Hematopoietic multipotent progenitor cell treated with erythropoietin and hydrocortisone succinate and interleukin-3 and kit ligand, for 15 days (in vitro differentiated cells): ENCODE results near the gene F8.

Experiments
- DNase-seq: peaks from one replicate; pipeline ENCODE4 v3.0.0-alpha.2; 2015; ENCODE audit warnings: low spot score

The F8 gene

GRCh38 chrX:155022585-155022984, at the start of gene F8:
Gene F8, minus strand, starts transcription at chrX:155022723. Its CDS starts 171 bp downstream, at chrX:155022552.
- no peak for DNase-seq

GRCh38 chrX:155071694-155072280, 49.3 kb upstream of the F8 start:
- no peak for DNase-seq

- peak; percentile 82 for DNase-seq
Observed at GRCh38 chrX:155070975-155071693, 48.6 kb upstream of the F8 start, which contains the start of the genes BRCC3, CMC4 and MTCP1. Gene BRCC3, plus strand, starts transcription at chrX:155071508. Its CDS starts 20 bp downstream, at chrX:155071528. Gene CMC4, minus strand, starts transcription at chrX:155071136. Its CDS starts 7,113 bp downstream, at chrX:155064023. Gene MTCP1, minus strand, starts transcription at chrX:155071136. Its CDS starts 5,126 bp downstream, at chrX:155066010.

GRCh38 chrX:155070663-155070974, 48.1 kb upstream of the F8 start:
- DNase-seq: no peak

- DNase-seq: no peak
Observed at GRCh38 chrX:155070038-155070437, 47.5 kb upstream of the F8 start.

GRCh38 chrX:155069414-155069813, 46.9 kb upstream of the F8 start:
- no peak for DNase-seq

- no peak for DNase-seq
Observed at GRCh38 chrX:155068165-155068564, 45.6 kb upstream of the F8 start.

GRCh38 chrX:155065035-155065734, 42.7 kb upstream of the F8 start:
- no peak for DNase-seq

GRCh38 chrX:155061760-155062159, 39.2 kb upstream of the F8 start:
- DNase-seq: no peak

- DNase-seq: peak; percentile 70
Observed at GRCh38 chrX:155056877-155057792, 34.6 kb upstream of the F8 start.

- DNase-seq: no peak
Observed at GRCh38 chrX:155056471-155056870, 33.9 kb upstream of the F8 start.

GRCh38 chrX:155055494-155055893, 33.0 kb upstream of the F8 start:
- no peak for DNase-seq

GRCh38 chrX:155054255-155054654, 31.7 kb upstream of the F8 start:
- no peak for DNase-seq

GRCh38 chrX:155053656-155054055, 31.1 kb upstream of the F8 start:
- no peak for DNase-seq

GRCh38 chrX:155052738-155053498, 30.4 kb upstream of the F8 start:
- no peak for DNase-seq

GRCh38 chrX:155048977-155049619, 26.6 kb upstream of the F8 start:
- peak; percentile 59 for DNase-seq

- DNase-seq: no peak
Observed at GRCh38 chrX:155046811-155047528, 24.4 kb upstream of the F8 start.

- DNase-seq: no peak
Observed at GRCh38 chrX:155046129-155046810, 23.7 kb upstream of the F8 start.

- no peak for DNase-seq
Observed at GRCh38 chrX:155035688-155036087, 13.2 kb upstream of the F8 start.
